MCF 10A (cell line): ENCODE data around the gene RPEL1. TPM values are rescaled to one million over a fixed set of nuclear protein-coding genes. Genes with fewer than 3 reads are reported as not detected.

ENCODE experiments used
- BruUV-seq: library from RNA; stranded (reverse); fragments of 400-500 nt; replicated peaks from 2 replicates; lab custom pipeline; 2021; lab: Mats Ljungman, UMichigan
- CTCF ChIA-PET: fragments of 300-600 bp; sonication (Branson Sonifier 250); formaldehyde crosslinking; extraction: SDS; loops from one replicate; lab custom pipeline; 2021; ENCODE audit warnings: antibody characterized with exemption, inconsistent platforms; lab: Yijun Ruan, JAX
- POLR2A ChIA-PET: fragments of 300-600, 350-650 bp; sonication (Branson Sonifier 250); formaldehyde crosslinking; extraction: SDS; loops from one replicate; lab custom pipeline; 2020; ENCODE audit warnings: antibody characterized with exemption, inconsistent platforms; lab: Yijun Ruan, JAX
- DNase-seq: peaks from one replicate; pipeline ENCODE4 v3.0.0-alpha.2; 2018; ENCODE audit not compliant: unreplicated experiment
- H3K27ac Mint-ChIP-seq: one replicate; pipeline ENCODE4 v1.8.0; 2022; ENCODE audit warnings: mild to moderate bottlenecking, low read depth, mixed read lengths; ENCODE audit not compliant: unreplicated experiment
- H3K27me3 Mint-ChIP-seq: one replicate; pipeline ENCODE4 v1.8.0; 2022; ENCODE audit warnings: mixed read lengths; ENCODE audit not compliant: insufficient read depth, unreplicated experiment
- H3K36me3 Mint-ChIP-seq: one replicate; pipeline ENCODE4 v1.8.0; 2022; ENCODE audit warnings: mild to moderate bottlenecking, moderate library complexity, mixed read lengths; ENCODE audit not compliant: insufficient read depth, unreplicated experiment
- H3K4me1 Mint-ChIP-seq: one replicate; pipeline ENCODE4 v1.8.0; 2022; ENCODE audit warnings: mixed read lengths; ENCODE audit not compliant: insufficient read depth, unreplicated experiment
- H3K4me3 Mint-ChIP-seq: one replicate; pipeline ENCODE4 v1.8.0; 2022; ENCODE audit warnings: mild to moderate bottlenecking, moderate library complexity, mixed read lengths; ENCODE audit not compliant: unreplicated experiment
- H3K9me3 Mint-ChIP-seq: one replicate; pipeline ENCODE4 v1.8.0; 2022; ENCODE audit warnings: mixed read lengths; ENCODE audit not compliant: unreplicated experiment
- intact Hi-C: fragments of 100-400 bp; cut with micrococcal nuclease; formaldehyde crosslinking; loops from 2 replicates; pipeline ENCODE4 v1.14.1; 2022
- total RNA-seq: library from RNA; stranded (reverse); gene quantifications from 2 replicates; pipeline ENCODE4 v1.2.3, GENCODE V29; 2022
- TF ChIP-seq, protein P1 (sequence below): fragments of 200-600 bp; IDR thresholded peaks from one replicate; pipeline ENCODE4 v1.8.0; 2022; ENCODE audit warnings: antibody characterized with exemption, mild to moderate bottlenecking; ENCODE audit not compliant: unreplicated experiment

The RPEL1 gene
- total RNA-seq, 1 experiment from 2014 or later, result not detected

GRCh38 chr10:103227416-103227815, 18.3 kb upstream of the RPEL1 start:
- peaks cover 10% of the 10 kb centered on the region for H3K9me3 Mint-ChIP-seq
- peak; percentile 36 for DNase-seq
- BruUV-seq, result no TSS peak
- TF ChIP-seq, protein P1, sequence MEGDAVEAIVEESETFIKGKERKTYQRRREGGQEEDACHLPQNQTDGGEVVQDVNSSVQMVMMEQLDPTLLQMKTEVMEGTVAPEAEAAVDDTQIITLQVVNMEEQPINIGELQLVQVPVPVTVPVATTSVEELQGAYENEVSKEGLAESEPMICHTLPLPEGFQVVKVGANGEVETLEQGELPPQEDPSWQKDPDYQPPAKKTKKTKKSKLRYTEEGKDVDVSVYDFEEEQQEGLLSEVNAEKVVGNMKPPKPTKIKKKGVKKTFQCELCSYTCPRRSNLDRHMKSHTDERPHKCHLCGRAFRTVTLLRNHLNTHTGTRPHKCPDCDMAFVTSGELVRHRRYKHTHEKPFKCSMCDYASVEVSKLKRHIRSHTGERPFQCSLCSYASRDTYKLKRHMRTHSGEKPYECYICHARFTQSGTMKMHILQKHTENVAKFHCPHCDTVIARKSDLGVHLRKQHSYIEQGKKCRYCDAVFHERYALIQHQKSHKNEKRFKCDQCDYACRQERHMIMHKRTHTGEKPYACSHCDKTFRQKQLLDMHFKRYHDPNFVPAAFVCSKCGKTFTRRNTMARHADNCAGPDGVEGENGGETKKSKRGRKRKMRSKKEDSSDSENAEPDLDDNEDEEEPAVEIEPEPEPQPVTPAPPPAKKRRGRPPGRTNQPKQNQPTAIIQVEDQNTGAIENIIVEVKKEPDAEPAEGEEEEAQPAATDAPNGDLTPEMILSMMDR, result no peak
- intact Hi-C loops, result no loop called here
- no peak overlapping the region for H3K4me3 Mint-ChIP-seq
- no peaks in the 10 kb centered on the region for H3K36me3 Mint-ChIP-seq
- ChIA-PET POLR2A (interaction anchor here (0.6 to 3.6 kb wide), 7 partner anchors 14 to 310 kb away, joined by 3 to 26 read pairs (median 5); partner anchors contain the start of gene NT5C2), CTCF (interaction anchor here (0.6 to 0.9 kb wide), 5 partner anchors 13 to 325 kb away, joined by 3 to 6 read pairs (median 3); partner anchors contain the start of gene NT5C2)
- H3K27me3 Mint-ChIP-seq, result no peaks in the 10 kb centered on the region
- H3K27ac Mint-ChIP-seq, result no peak overlapping the region
- peaks cover 10% of the 10 kb centered on the region for H3K4me1 Mint-ChIP-seq

DNA sequence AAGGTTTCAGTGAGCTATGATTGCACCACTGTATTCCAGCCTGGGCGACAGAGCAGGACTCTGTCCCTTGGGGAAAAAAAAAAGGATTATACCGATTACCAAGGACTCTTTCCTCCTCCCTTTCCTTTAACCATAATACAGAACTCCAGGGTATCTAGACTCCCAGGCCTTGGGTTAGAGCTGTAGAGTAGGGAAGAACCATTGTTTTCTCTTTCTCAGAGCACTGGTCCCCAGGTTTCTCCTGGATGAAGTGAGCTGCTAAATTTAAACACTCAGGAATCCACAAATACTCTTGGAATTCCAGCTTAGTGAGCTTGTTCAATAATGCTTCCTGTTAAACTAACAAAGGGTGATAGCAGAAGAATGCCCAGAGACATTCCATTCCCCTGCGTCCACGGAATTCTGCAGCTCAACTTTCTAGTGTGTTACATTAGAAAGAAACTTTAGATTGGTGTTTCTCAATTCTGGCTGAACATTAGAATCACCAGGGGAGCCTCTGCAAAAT, 14.6 kb upstream of the RPEL1 start:
- ChIA-PET POLR2A (interaction anchor here (0.9 to 2.0 kb wide), 6 partner anchors 11 to 587 kb away, joined by 3 to 22 read pairs (median 5); partner anchors contain the start of genes NT5C2 and TRIM8), CTCF (interaction anchor here (0.6 to 2.3 kb wide), 7 partner anchors 13 to 444 kb away, joined by 3 to 20 read pairs (median 4); no protein-coding TSS in a partner anchor)
- H3K9me3 Mint-ChIP-seq, result no peaks in the 10 kb centered on the region
- no peaks in the 10 kb centered on the region for H3K36me3 Mint-ChIP-seq
- no peak overlapping the region for H3K4me3 Mint-ChIP-seq
- intact Hi-C loops, result no loop called here
- no peak overlapping the region for H3K27ac Mint-ChIP-seq
- TF ChIP-seq, protein P1, result no peak
- no TSS peak for BruUV-seq
- DNase-seq, result peak; percentile 79
- peaks cover 17% of the 10 kb centered on the region for H3K4me1 Mint-ChIP-seq
- no peaks in the 10 kb centered on the region for H3K27me3 Mint-ChIP-seq

GRCh38 chr10:103232131-103232673, 13.5 kb upstream of the RPEL1 start:
- ChIA-PET POLR2A (interaction anchor here (0.8 to 2.0 kb wide), 7 partner anchors 10 to 588 kb away, joined by 3 to 22 read pairs (median 4); partner anchors contain the start of genes NT5C2 and TRIM8), CTCF (interaction anchor here (0.6 to 2.3 kb wide), 2 partner anchors 12 to 1170 kb away, joined by 3 to 20 read pairs; no protein-coding TSS in a partner anchor)
- no peaks in the 10 kb centered on the region for H3K27me3 Mint-ChIP-seq
- no peak for DNase-seq
- H3K27ac Mint-ChIP-seq, result peak overlapping the region; percentile 50
- no peaks in the 10 kb centered on the region for H3K9me3 Mint-ChIP-seq
- intact Hi-C loops, result no loop called here
- no peaks in the 10 kb centered on the region for H3K36me3 Mint-ChIP-seq
- TF ChIP-seq, protein P1, result no peak
- no TSS peak for BruUV-seq
- H3K4me1 Mint-ChIP-seq, result peaks cover 17% of the 10 kb centered on the region
- no peak overlapping the region for H3K4me3 Mint-ChIP-seq

GRCh38 chr10:103232772-103233488, 12.8 kb upstream of the RPEL1 start:
- no peak overlapping the region for H3K4me3 Mint-ChIP-seq
- no peak overlapping the region for H3K27ac Mint-ChIP-seq
- no peaks in the 10 kb centered on the region for H3K36me3 Mint-ChIP-seq
- intact Hi-C loops, result no loop called here
- TF ChIP-seq, protein P1, result no peak
- peak; percentile 75 for DNase-seq
- BruUV-seq, result no TSS peak
- peaks cover 12% of the 10 kb centered on the region for H3K4me1 Mint-ChIP-seq
- no peaks in the 10 kb centered on the region for H3K27me3 Mint-ChIP-seq
- no peaks in the 10 kb centered on the region for H3K9me3 Mint-ChIP-seq
- CTCF ChIA-PET, result interaction anchor here (0.6 to 0.9 kb wide), 2 partner anchors 12 to 1169 kb away, joined by 3 to 4 read pairs; no protein-coding TSS in a partner anchor
- POLR2A ChIA-PET, result interaction anchor here (0.7 to 2.0 kb wide), 3 partner anchors 12 to 128 kb away, joined by 3 to 4 read pairs (median 3); no protein-coding TSS in a partner anchor
